PC-9 (cell line): ENCODE data around the gene NECTIN3.

Source experiments
- CTCF ChIP-seq: fragments of 200-600 bp; sonication (generic); conservative IDR thresholded peaks from 2 replicates; pipeline ENCODE4 v1.6.1; 2017; ENCODE audit warnings: mixed run types, antibody characterized with exemption, mild to moderate bottlenecking, moderate library complexity
- EZH2 ChIP-seq: fragments of 200-600 bp; sonication (generic); IDR thresholded peaks from 2 replicates; pipeline ENCODE4 v1.8.0; 2017; ENCODE audit warnings: antibody characterized with exemption, low read depth

DNA sequence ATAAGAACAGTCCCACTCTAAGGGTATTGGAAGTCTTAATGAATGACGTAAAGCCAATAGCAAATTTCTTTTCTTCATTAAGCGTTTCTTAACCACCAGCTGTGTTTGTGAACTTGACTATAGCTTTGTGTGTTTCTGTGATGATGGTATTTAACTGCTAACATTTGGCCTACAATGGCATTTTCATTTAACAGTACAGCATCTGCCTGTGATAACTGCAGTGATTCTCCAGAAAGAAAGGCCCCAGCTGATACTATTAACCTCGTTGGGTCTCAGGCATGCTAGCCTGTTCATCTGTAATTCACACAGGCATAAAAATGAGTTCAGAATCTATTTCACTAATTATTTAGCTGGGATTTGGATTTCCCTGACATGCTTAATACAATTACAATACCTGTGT lies 121.9 kb downstream of the NECTIN3 start:
- TF ChIP-seq CTCF (no peak), EZH2 (no peak)
